ENCODE measurements around the gene GRM4.

Gene GRM4

DNA sequence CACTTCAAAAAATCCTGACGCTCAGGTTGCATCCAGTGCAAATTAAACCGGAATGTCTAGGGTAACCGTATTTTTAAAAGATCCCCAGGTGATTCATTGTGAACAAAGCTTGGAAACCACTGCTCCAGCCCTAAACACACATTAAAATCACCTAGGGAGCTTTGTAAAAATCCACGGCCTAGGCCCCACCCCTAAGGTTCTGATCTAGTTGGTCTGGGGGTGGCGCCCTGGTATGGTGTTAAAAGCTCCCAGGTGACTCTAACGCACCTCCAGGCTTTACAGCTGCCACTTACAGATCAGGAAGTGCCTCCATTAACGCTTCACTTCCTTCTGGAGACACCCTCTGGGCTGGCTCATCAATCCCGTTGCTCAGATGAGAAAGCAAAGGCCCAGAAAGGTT is 92.2 kb downstream of the GRM4 start:
- no peak for DNase-seq (ENCODE audit: low read depth in 2 of 2)
- no peak overlapping the region for H3K4me3 ChIP-seq (replicated peaks in 1 of 2; ENCODE audit: low read depth in 2 of 2, low read length in 2 of 2)
- TF ChIP-seq, protein P1, sequence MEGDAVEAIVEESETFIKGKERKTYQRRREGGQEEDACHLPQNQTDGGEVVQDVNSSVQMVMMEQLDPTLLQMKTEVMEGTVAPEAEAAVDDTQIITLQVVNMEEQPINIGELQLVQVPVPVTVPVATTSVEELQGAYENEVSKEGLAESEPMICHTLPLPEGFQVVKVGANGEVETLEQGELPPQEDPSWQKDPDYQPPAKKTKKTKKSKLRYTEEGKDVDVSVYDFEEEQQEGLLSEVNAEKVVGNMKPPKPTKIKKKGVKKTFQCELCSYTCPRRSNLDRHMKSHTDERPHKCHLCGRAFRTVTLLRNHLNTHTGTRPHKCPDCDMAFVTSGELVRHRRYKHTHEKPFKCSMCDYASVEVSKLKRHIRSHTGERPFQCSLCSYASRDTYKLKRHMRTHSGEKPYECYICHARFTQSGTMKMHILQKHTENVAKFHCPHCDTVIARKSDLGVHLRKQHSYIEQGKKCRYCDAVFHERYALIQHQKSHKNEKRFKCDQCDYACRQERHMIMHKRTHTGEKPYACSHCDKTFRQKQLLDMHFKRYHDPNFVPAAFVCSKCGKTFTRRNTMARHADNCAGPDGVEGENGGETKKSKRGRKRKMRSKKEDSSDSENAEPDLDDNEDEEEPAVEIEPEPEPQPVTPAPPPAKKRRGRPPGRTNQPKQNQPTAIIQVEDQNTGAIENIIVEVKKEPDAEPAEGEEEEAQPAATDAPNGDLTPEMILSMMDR (IDR thresholded peaks at IDR 0.05; ENCODE audit: low read depth, low read length), result no peak

DNA sequence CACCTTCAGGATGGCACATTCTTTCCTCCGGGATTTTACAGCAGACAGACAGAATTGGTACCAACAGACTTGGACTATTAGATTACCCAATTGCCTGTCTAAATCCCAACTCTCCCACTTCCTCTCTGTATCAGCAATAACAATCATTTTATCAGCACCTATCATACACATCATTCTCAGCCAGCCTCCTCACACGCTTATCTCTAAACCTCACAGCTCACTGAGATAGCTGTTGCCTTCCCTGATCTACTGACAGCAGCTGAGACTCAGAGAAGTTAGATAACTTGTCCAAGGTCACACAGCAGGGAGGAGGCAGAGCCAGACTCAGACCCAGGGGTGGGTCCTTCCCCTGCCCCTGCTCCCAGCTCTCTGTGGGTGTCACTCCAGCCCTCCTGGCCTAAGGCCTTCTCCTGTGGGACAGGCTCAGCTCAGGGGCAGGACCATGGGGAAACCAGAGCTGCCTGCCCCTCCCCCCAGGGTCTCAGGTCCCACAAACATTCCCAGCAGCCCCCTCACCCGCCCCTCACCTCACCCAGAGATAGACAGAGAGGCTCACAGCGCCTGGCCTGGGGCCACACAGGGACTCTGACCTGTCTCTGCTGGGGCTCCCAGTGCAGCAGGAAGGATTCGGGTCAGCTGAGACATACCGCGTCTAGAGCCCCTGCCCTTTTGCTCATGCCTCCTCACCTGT is 92.8 kb downstream of the GRM4 start:
- DNase-seq (ENCODE audit: low read depth in 2 of 2), result no peak
- TF ChIP-seq, protein P1 (IDR thresholded peaks at IDR 0.05; ENCODE audit: low read depth, low read length), result no peak
- no peak overlapping the region for H3K4me3 ChIP-seq (replicated peaks in 1 of 2; ENCODE audit: low read depth in 2 of 2, low read length in 2 of 2)

DNA sequence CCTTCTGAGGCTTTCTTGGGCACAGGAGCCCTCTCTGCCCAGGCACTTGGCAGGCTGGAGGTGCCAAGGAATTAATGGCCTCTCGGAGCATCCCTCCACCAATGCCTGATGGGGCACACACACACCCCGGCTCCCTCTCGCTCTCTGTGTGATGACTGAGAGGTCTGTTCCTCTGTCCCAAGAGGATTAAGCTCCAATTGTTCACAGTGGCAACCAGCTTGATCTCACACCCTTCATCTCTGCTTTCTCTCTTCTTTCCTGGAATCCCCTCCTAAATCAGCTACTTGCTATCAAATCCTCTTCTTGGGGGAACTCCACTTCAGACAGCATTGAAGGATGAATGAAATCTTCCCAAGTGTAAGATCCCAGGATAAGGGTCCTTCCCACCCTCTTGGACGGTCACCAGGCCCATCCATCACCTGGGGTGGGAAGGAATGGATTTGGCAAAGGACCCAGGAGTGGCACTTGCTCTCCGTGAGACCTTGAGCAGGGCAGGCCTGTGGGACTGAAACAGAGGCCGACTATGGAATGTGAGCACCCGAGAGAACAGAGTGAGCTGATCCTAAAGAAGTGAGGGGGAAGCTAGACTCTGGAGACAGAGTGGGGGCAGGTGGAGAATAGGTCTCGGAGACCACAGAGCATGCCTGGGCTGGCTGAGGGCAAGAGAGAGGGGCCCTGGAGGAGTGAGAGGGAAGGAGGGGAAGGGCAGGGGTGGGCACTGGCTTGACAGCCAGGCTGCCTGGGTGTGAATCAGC is 93.6 kb downstream of the GRM4 start:
- H3K4me3 ChIP-seq (replicated peaks in 1 of 2; ENCODE audit: low read depth in 2 of 2, low read length in 2 of 2), result no peak overlapping the region
- no peak for DNase-seq (ENCODE audit: low read depth in 2 of 2)
- TF ChIP-seq, protein P1 (IDR thresholded peaks at IDR 0.05; ENCODE audit: low read depth, low read length), result no peak

DNA sequence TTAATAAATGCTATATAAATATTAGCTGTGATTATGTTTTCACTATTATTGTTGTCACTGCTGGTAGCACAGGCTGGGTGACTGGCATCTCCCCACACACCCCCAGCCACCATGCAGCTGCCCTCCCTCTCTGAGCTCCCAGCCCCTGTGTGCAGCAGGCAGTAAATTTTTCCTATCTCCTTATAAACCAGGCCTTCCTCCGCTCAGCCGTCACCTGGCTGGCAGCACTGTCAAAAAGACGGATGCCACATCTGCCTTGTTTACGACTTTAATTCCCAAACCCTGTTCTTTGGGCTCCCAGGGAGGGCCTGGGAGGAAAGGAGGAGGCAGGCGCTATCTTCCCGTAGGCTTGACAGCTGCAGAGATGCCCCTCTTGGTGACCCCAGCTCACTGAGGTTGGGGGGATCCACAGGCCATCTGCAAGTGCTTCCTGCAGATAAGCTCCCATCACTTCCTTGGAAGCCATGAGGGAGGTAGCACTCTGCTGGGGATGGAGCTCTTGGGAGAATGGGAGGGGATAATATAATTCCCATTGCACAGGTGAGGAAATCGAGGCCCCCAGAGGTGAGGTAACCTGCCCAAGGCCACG is 94.5 kb downstream of the GRM4 start:
- DNase-seq (ENCODE audit: low read depth in 2 of 2), result no peak
- TF ChIP-seq, protein P1 (IDR thresholded peaks at IDR 0.05; ENCODE audit: low read depth, low read length), result no peak
- H3K4me3 ChIP-seq (replicated peaks in 1 of 2; ENCODE audit: low read depth in 2 of 2, low read length in 2 of 2), result no peak overlapping the region

DNA sequence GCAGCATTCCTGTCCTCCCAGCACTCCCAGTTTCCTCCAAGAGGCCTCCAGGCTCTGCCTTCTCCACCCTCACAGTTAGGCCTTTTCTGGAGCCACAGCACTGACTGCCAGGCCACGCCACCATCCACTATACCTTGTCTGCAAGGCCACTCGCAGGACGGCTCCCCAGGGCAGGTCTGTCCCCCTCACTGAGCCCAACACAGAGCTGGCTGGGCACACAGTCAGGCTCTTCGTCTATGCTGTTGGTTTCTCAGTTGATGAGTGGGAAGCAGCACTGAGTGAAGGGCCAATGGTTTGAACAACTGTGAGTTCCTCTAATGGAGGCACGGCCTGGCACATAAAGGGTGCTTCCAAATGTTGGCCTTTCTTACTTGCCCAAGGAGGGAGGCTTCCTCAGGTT is 95.2 kb downstream of the GRM4 start:
- no peak overlapping the region for H3K4me3 ChIP-seq (replicated peaks in 1 of 2; ENCODE audit: low read depth in 2 of 2, low read length in 2 of 2)
- TF ChIP-seq, protein P1 (IDR thresholded peaks at IDR 0.05; ENCODE audit: low read depth, low read length), result no peak
- no peak for DNase-seq (ENCODE audit: low read depth in 2 of 2)

DNA sequence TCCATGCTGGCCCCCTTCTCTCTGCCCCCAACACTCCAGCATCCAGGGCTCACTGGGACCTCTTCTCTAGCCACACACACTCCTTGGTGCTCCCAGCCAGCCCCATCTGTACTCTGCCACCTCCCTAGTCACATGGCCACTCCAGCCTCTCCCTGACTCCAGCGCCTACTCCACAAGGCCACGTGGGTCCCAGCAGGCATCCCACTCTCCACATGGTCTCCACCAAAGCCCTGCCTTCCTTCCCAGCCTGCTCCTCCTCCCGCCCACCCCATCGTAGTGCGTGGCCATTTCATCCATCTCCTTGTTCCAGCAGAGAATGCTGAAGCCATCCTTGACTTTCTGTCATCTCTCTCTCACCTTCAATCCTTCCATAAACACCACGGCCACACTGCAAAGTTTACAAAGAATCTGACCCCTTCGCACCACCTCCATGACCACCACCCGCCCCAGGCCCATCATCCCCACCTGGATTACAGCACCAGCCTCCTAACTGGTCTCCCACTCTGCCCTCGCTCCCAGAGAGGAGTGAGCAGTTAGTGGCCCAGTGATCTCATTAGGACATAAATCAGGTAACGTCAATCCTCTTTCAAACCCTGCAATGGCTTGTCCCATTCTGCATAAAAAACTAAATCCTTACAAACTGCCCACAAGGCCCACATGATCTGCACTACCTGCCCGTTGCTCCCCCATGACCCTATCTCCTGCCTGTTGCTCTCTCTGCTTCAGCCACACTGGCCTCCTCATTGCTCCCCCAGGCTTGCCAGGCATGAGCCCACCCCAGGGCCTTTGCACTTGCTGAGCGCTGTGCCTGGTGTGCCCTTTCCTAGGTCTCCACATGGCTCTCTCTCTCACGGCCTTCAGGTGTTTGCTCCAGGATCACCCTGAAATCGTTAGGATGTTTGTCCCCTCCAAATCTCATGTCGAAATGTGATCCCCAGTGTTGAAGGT is 96.2 kb downstream of the GRM4 start:
- no peak overlapping the region for H3K4me3 ChIP-seq (replicated peaks in 1 of 2; ENCODE audit: low read depth in 2 of 2, low read length in 2 of 2)
- no peak for DNase-seq (ENCODE audit: low read depth in 2 of 2)
- TF ChIP-seq, protein P1 (IDR thresholded peaks at IDR 0.05; ENCODE audit: low read depth, low read length), result no peak

All from cardiac fibroblast (primary cell).